K562 (cell line): ENCODE measurements around the gene TDG. TPM values are rescaled to one million over a fixed set of nuclear protein-coding genes. Genes with fewer than 3 reads are reported as not detected.

ENCODE experiments used
- ATAC-seq: fragments of 200-7000 bp; cut with Tn5 transposase; 3 replicates; pipeline ENCODE4 v1.9.1; 2020; ENCODE audit warnings: moderate library complexity
- BruUV-seq: library from RNA; stranded (reverse); fragments of 400-500 nt; replicated peaks from 2 replicates; lab custom pipeline; 2021; lab: Mats Ljungman, UMichigan
- CTCF ChIA-PET: fragments of 300-600 bp; formaldehyde crosslinking; extraction: SDS; loops from one replicate; lab custom pipeline; 2021; ENCODE audit warnings: low intra/inter-chr PET ratio; lab: Yijun Ruan, JAX
- POLR2A ChIA-PET: fragments of 300-600, 350-650 bp; sonication (Branson Sonifier 250); formaldehyde crosslinking; extraction: SDS; loops from one replicate; lab custom pipeline; 2021; ENCODE audit warnings: antibody characterized with exemption, inconsistent platforms; lab: Yijun Ruan, JAX
- DNase-seq, 4 experiments: peaks; one replicate each; pipeline versions ENCODE4 v3.0.0 to v3.0.0-alpha.2; 2011 to 2018; ENCODE audit warnings: low spot score in 3 of 4, mixed read lengths in 3 of 4; ENCODE audit errors: extremely low read depth in 1 of 4
- FAIRE-seq: peaks from 2 replicates; lab custom pipeline; 2011; peaks lifted over from hg19 to GRCh38; lab: Jason Lieb, UNC
- H2AFZ ChIP-seq: 2 replicates; pipeline ENCODE4 v1.6.0; 2011; ENCODE audit warnings: low read depth, low read length, control low read depth, inconsistent platforms
- H3K27ac ChIP-seq: fragments of 200-600 bp; 3 replicates; pipeline ENCODE4 v1.8.0; 2011; ENCODE audit warnings: low read depth, mild to moderate bottlenecking, control low read depth, inconsistent platforms, low read length, moderate library complexity, mixed read lengths; ENCODE audit errors: extremely low read depth
- H3K27me3 ChIP-seq, 2 experiments: fragments of 300-600 bp in 1 of 2; 2 replicates in 1 of 2; 3 replicates in 1 of 2; pipeline versions ENCODE4 v1.6.0 to v1.8.0; 2011; ENCODE audit warnings: inconsistent platforms in 2 of 2, low read length in 2 of 2, mild to moderate bottlenecking in 1 of 2, mixed read lengths in 1 of 2, moderate library complexity in 1 of 2; ENCODE audit not compliant: control insufficient read depth in 2 of 2, insufficient read depth in 2 of 2
- H3K36me3 ChIP-seq: fragments of 300-600 bp; 3 replicates; pipeline ENCODE4 v1.8.0; 2011; ENCODE audit warnings: mild to moderate bottlenecking, low read length, inconsistent platforms; ENCODE audit not compliant: control insufficient read depth, insufficient read depth
- H3K4me1 ChIP-seq, 2 experiments: fragments of 200-600 bp in 1 of 2; replicated peaks in 1 of 2; 2 replicates in 1 of 2; 3 replicates in 1 of 2; pipeline versions ENCODE4 v1.5.1 to v1.8.0; 2011; ENCODE audit warnings: inconsistent platforms in 2 of 2, low read length in 2 of 2, mild to moderate bottlenecking in 1 of 2, mixed read lengths in 1 of 2, moderate library complexity in 1 of 2; ENCODE audit not compliant: control insufficient read depth in 2 of 2, insufficient read depth in 2 of 2
- H3K4me2 ChIP-seq: 2 replicates; pipeline ENCODE4 v1.6.1; 2011; ENCODE audit warnings: low read length, control low read depth, inconsistent platforms, mixed read lengths; ENCODE audit not compliant: insufficient read depth
- H3K4me3 ChIP-seq: fragments of 200-600 bp; sonication (generic), shearing (Covaris generic); 2 replicates; pipeline ENCODE4 v1.5.1; 2016; ENCODE audit warnings: control low read depth, inconsistent platforms
- H3K79me2 ChIP-seq: fragments of 200-600 bp; 3 replicates; pipeline ENCODE4 v1.8.0; 2011; ENCODE audit warnings: low read length, inconsistent platforms; ENCODE audit not compliant: control insufficient read depth, insufficient read depth
- H3K9ac ChIP-seq, 2 experiments: 2 replicates each; pipeline versions ENCODE4 v1.6.0 to v1.6.1; 2011; ENCODE audit warnings: low read depth in 2 of 2, low read length in 2 of 2, control low read depth in 1 of 2, inconsistent platforms in 1 of 2, mild to moderate bottlenecking in 1 of 2, mixed read lengths in 1 of 2; ENCODE audit not compliant: insufficient read depth in 1 of 2
- H3K9me1 ChIP-seq: one replicate; pipeline ENCODE4 v1.6.0; 2011; ENCODE audit warnings: inconsistent platforms, mild to moderate bottlenecking, low read length, moderate library complexity; ENCODE audit not compliant: control insufficient read depth, insufficient read depth
- H3K9me3 ChIP-seq: replicated peaks from 2 replicates; pipeline ENCODE4 v1.5.1; 2011; ENCODE audit warnings: low read depth, low read length, inconsistent platforms; ENCODE audit not compliant: control insufficient read depth, insufficient read depth
- H4K20me1 ChIP-seq: replicated peaks from 2 replicates; pipeline ENCODE4 v1.6.1; 2011; ENCODE audit warnings: low read length, inconsistent platforms, mixed read lengths; ENCODE audit not compliant: control insufficient read depth, insufficient read depth
- BHLHE40 ChIP-seq: IDR thresholded peaks from 2 replicates; pipeline ENCODE4 v1.6.1; 2011; ENCODE audit warnings: low read length, improper control_type of control experiment
- CCNT2 ChIP-seq: IDR thresholded peaks from 2 replicates; pipeline ENCODE4 v1.6.1; 2011; ENCODE audit warnings: borderline replicate concordance, low read depth, mild to moderate bottlenecking, moderate library complexity, mixed read lengths, low read length; ENCODE audit not compliant: insufficient read length; ENCODE audit errors: extremely low read depth
- DPF2 ChIP-seq: fragments of 450-650 bp; IDR thresholded peaks from 2 replicates; pipeline ENCODE4 v1.6.1; 2016
- FOSL1 ChIP-seq: fragments of 200-800 bp; sonication (Bioruptor generic); conservative IDR thresholded peaks from 2 replicates; pipeline ENCODE4 v1.6.1; 2016; ENCODE audit warnings: missing genetic modification characterization, missing compliant biosample characterization
- JUND ChIP-seq, 2 experiments: IDR thresholded peaks; 2 replicates in 1 of 2; 3 replicates in 1 of 2; pipeline ENCODE4 v1.6.1; 2011; ENCODE audit warnings: borderline replicate concordance in 2 of 2, low read depth in 2 of 2, low read length in 2 of 2, improper control_type of control experiment in 1 of 2, missing biosample characterization in 1 of 2, missing genetic modification characterization in 1 of 2, missing genetic modification reagents in 1 of 2
- L3MBTL2 ChIP-seq: fragments of 450-650 bp; IDR thresholded peaks from 2 replicates; pipeline ENCODE4 v1.6.1; 2016; ENCODE audit warnings: mild to moderate bottlenecking, moderate library complexity
- NR2C2 ChIP-seq, 2 experiments: fragments of 200-800 bp in 1 of 2; sonication (Bioruptor generic) in 1 of 2; sonication (generic) in 1 of 2; formaldehyde crosslinking in 1 of 2; IDR thresholded peaks; 2 replicates each; pipeline versions ENCODE4 v1.6.1 to v1.8.0; 2016 to 2022; ENCODE audit warnings: mild to moderate bottlenecking in 1 of 2, missing compliant biosample characterization in 1 of 2, missing genetic modification characterization in 1 of 2, missing genetic modification reagents in 1 of 2
- PHB ChIP-seq: fragments of 250-450 bp; sonication (Bioruptor Pico); IDR thresholded peaks from 2 replicates; pipeline ENCODE4 v1.5.0; 2021
- POLR2H ChIP-seq: IDR thresholded peaks from 2 replicates; pipeline ENCODE4 v1.6.1; 2016; ENCODE audit warnings: missing genetic modification characterization, low read depth, mild to moderate bottlenecking, control low read depth, missing compliant biosample characterization, moderate library complexity
- PRMT5 ChIP-seq: sonication (generic); formaldehyde crosslinking; IDR thresholded peaks from 2 replicates; pipeline ENCODE4 v1.5.0; 2020; ENCODE audit warnings: missing genetic modification reagents
- SAFB2 ChIP-seq: fragments of 200-400 bp; formaldehyde crosslinking; IDR thresholded peaks from 2 replicates; pipeline ENCODE4 v1.6.1; 2018; ENCODE audit warnings: borderline replicate concordance, low read length, low read depth, moderate library complexity; ENCODE audit not compliant: severe bottlenecking
- SMARCA4 ChIP-seq: fragments of 450-650 bp; IDR thresholded peaks from 2 replicates; pipeline ENCODE4 v1.6.1; 2016
- ZNF140 ChIP-seq: fragments of 250-450 bp; sonication (Bioruptor Pico); IDR thresholded peaks from 2 replicates; pipeline ENCODE4 v1.8.0; 2021; ENCODE audit warnings: moderate library complexity, mild to moderate bottlenecking, inconsistent platforms
- ZNF384 ChIP-seq: IDR thresholded peaks from 2 replicates; pipeline ENCODE4 v1.6.1; 2012; ENCODE audit warnings: low read depth, low read length, improper control_type of control experiment
- ZNF584 ChIP-seq: fragments of 200-800 bp; sonication (Bioruptor generic); IDR thresholded peaks from 2 replicates; pipeline ENCODE4 v1.6.1; 2016; ENCODE audit warnings: low read depth, mild to moderate bottlenecking, missing genetic modification characterization, missing compliant biosample characterization
- WGBS: fragments of 100-300 bp; shearing (Covaris generic); methylation state at CpG from one replicate; pipeline ENCODE4 v1.1.6; 2016; ENCODE audit warnings: low coverage, mixed read lengths; ENCODE audit not compliant: insufficient coverage; ENCODE audit errors: missing lambda C conversion rate; 5-methylcytosine and 5-hydroxymethylcytosine counted together
- in situ Hi-C: fragments of 300-500 bp; cut with MboI; formaldehyde crosslinking; loops from 4 replicates; pipeline ENCODE4 v1.15.0; 2018; ENCODE audit warnings: inconsistent platforms, mixed read lengths
- intact Hi-C: fragments of 100-400 bp; cut with micrococcal nuclease; formaldehyde crosslinking; loops from 2 replicates; pipeline ENCODE4 v1.14.2; 2022
- polyA plus RNA-seq, 8 experiments: library from polyadenylated mRNA; depleted of rRNA in 4 of 8; stranded (reverse) in 5 of 8; unstranded in 3 of 8; fragments of >200 nt; fragmentation: Nextera tagmentation in 2 of 8; fragmentation: Illumina TruSeq in 1 of 8; extraction: Ambion mirVana in 2 of 8; extraction: Trizol in 1 of 8; gene quantifications; 2 replicates each; pipeline versions ENCODE4 v1.2.1 to v1.2.3, GENCODE V29; 2011 to 2014; ENCODE audit warnings: inconsistent platforms in 1 of 8, missing spikeins in 1 of 8
- total RNA-seq, 7 experiments: library from RNA; depleted of rRNA in 6 of 7; stranded (reverse); fragments of >200 nt in 6 of 7; fragmentation: Illumina TruSeq in 2 of 7; extraction: Trizol in 2 of 7; gene quantifications; 2 replicates each; pipeline versions ENCODE4 v1.2.1 to v1.2.3, GENCODE V29; 2011 to 2021; ENCODE audit warnings: low replicate concordance in 1 of 7
- TF ChIP-seq, protein P1 (sequence below): fragments of 450-650 bp; IDR thresholded peaks from 2 replicates; pipeline ENCODE4 v1.6.1; 2017; ENCODE audit warnings: antibody characterized with exemption, mild to moderate bottlenecking
- TF ChIP-seq, protein P2 (sequence below): IDR thresholded peaks from 2 replicates; pipeline ENCODE4 v1.6.1; 2011; ENCODE audit not compliant: insufficient read length; ENCODE audit errors: extremely low read depth

TDG gene
- total and polyA plus RNA-seq, 9 of the 15 experiments (the other 6 are each of a cell fraction or from before 2014, with no cell fraction given), result 37.6 to 77.2 (median 64.0) TPM

DNA sequence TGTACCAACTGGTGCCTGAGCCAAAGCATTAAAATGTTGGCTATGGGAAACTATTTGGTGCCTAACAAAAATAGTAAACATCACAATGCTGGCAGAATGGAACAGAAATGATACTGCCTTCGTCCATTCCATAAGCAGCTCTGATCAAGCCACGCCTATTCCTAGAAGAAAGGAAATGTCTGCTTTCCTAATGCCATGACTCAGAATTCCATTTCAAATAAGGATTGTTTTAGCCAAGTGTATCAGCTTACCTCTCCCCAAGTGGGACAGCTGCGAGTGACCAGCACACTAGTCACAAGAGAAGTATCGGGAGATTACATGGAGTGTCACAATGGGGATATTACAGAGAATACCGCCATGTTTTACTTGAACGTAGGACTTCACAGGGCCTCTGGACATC lies 45.6 kb downstream of the TDG start:
- CTCF ChIA-PET, result no interaction called here
- WGBS, result 29% methylated on average over 6 of the region's 6 CpGs
- ATAC-seq (peak; percentile 73), FAIRE-seq (peak; percentile 75), DNase-seq (peak in 2 of 4 experiments; percentile 29 to 51)
- Histone ChIP-seq H3K79me2 (no peaks in the 10 kb centered on the region), H3K36me3 (no peaks in the 10 kb centered on the region), H3K27ac (peak overlapping the region; percentile 46; the same call in 2 of the 3 replicates), H3K27me3 (no peaks in the 10 kb centered on the region), H4K20me1 (no peaks in the 10 kb centered on the region), H3K4me1 (peaks cover 0 to 12% of the 10 kb centered on the region in 2 experiments; a peak in 3 of 5 replicates), H3K4me2 (peak overlapping the region; percentile 35), H3K9me1 (no peaks in the 10 kb centered on the region), H3K9me3 (no peaks in the 10 kb centered on the region; the same call in 1 of the 2 replicates), H2AFZ (peak overlapping the region; percentile 83), H3K9ac (no peak overlapping the region), H3K4me3 (no peak overlapping the region)
- in situ Hi-C loops (no loop called here), intact Hi-C loops (no loop called here)
- POLR2A ChIA-PET, result interaction anchor here (1.0 to 1.1 kb wide), 2 partner anchors 9 to 13 kb away, joined by 3 read pairs; no protein-coding TSS in a partner anchor
- BruUV-seq, result no TSS peak
- TF ChIP-seq DPF2 (no peak), SMARCA4 (0 out of 2 replicates have a peak, but pooled peaks have one; percentile 12), JUND (IDR thresholded peaks at IDR 0.05; ENCODE audit: borderline replicate concordance, low read depth, low read length) (peak; percentile 36; the same call in 1 of the 2 replicates), JUND (tag; IDR thresholded peaks at IDR 0.05; ENCODE audit: borderline replicate concordance, low read depth, low read length) (no peak), PHB (CRISPR knock-in tag) (no peak), ZNF384 (no peak), NR2C2 (CRISPR knock-in tag; IDR thresholded peaks at IDR 0.05) (no peak), NR2C2 (tag; IDR thresholded peaks at IDR 0.05) (no peak), POLR2H (tag) (peak; percentile 33; the same call in 1 of the 2 replicates), L3MBTL2 (peak; percentile 30; the same call in 1 of the 2 replicates), BHLHE40 (0 out of 2 replicates have a peak, but pooled peaks have one; percentile 10), CCNT2 (no peak), ZNF140 (no peak), ZNF584 (CRISPR knock-in tag) (0 out of 2 replicates have a peak, but pooled peaks have one; percentile 22), PRMT5 (CRISPR knock-in tag) (no peak), SAFB2 (no peak), FOSL1 (tag) (peak; percentile 88)
- TF ChIP-seq, protein P1, sequence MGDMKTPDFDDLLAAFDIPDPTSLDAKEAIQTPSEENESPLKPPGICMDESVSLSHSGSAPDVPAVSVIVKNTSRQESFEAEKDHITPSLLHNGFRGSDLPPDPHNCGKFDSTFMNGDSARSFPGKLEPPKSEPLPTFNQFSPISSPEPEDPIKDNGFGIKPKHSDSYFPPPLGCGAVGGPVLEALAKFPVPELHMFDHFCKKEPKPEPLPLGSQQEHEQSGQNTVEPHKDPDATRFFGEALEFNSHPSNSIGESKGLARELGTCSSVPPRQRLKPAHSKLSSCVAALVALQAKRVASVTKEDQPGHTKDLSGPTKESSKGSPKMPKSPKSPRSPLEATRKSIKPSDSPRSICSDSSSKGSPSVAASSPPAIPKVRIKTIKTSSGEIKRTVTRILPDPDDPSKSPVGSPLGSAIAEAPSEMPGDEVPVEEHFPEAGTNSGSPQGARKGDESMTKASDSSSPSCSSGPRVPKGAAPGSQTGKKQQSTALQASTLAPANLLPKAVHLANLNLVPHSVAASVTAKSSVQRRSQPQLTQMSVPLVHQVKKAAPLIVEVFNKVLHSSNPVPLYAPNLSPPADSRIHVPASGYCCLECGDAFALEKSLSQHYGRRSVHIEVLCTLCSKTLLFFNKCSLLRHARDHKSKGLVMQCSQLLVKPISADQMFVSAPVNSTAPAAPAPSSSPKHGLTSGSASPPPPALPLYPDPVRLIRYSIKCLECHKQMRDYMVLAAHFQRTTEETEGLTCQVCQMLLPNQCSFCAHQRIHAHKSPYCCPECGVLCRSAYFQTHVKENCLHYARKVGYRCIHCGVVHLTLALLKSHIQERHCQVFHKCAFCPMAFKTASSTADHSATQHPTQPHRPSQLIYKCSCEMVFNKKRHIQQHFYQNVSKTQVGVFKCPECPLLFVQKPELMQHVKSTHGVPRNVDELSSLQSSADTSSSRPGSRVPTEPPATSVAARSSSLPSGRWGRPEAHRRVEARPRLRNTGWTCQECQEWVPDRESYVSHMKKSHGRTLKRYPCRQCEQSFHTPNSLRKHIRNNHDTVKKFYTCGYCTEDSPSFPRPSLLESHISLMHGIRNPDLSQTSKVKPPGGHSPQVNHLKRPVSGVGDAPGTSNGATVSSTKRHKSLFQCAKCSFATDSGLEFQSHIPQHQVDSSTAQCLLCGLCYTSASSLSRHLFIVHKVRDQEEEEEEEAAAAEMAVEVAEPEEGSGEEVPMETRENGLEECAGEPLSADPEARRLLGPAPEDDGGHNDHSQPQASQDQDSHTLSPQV, result 0 out of 2 replicates have a peak, but pooled peaks have one; percentile 32
- TF ChIP-seq, protein P2, sequence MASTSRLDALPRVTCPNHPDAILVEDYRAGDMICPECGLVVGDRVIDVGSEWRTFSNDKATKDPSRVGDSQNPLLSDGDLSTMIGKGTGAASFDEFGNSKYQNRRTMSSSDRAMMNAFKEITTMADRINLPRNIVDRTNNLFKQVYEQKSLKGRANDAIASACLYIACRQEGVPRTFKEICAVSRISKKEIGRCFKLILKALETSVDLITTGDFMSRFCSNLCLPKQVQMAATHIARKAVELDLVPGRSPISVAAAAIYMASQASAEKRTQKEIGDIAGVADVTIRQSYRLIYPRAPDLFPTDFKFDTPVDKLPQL, result no peak
